ENCODE measurements around the gene PTPRT.

DNA sequence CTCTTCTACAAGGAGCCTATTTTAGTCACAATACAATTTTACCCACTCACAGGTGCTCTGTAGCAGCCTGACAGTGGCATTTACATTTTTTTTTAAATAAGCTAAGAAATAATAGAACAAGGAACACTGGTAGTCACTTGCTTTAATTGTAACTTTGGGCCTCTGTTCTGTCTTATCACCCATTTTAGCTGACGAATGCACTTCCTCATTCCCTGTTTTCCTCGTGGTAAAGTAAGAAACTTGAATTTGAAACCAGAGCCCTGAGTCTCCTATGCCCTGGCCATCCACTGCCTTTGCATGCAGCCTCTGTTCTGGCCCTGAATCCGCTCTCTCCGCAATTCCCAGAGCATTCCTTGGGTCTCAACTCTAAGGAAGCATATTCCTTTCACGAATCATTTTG is 550.6 kb downstream of the PTPRT start:
- TF ChIP-seq TAF1 (IDR thresholded peaks at IDR 0.05; ENCODE audit: borderline replicate concordance, low read depth, low read length) (no peak), RAD51 (IDR thresholded peaks at IDR 0.05) (no peak)
